ENCODE data around the gene PABPN1L.

Gene PABPN1L

DNA sequence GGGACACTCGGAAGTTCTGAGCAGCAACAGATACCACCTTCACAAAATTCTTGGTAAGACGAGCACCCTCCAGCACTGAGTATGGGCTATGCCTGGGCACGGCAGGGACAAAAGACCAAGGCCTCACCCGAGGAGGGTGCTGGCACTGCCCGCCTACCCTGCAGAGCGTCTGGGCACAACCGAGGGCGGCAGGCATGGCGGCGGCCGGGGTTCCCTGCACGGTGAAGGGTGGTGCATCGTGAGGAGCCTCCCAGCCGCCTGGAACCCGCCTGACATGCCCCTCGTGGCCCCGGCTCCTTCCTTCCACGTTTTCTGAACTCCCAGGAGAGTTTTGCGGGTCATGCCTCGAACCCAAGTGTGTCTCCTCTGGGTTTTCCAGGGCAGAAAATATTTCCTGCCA lies 28.7 kb downstream of the PABPN1L start:
- DNase-seq (ENCODE audit: low read depth, low spot score): no peak
- in situ Hi-C loops (cut with HindIII; ENCODE audit: low sequenced_read_pairs): no loop called here
- TF ChIP-seq, protein P1, sequence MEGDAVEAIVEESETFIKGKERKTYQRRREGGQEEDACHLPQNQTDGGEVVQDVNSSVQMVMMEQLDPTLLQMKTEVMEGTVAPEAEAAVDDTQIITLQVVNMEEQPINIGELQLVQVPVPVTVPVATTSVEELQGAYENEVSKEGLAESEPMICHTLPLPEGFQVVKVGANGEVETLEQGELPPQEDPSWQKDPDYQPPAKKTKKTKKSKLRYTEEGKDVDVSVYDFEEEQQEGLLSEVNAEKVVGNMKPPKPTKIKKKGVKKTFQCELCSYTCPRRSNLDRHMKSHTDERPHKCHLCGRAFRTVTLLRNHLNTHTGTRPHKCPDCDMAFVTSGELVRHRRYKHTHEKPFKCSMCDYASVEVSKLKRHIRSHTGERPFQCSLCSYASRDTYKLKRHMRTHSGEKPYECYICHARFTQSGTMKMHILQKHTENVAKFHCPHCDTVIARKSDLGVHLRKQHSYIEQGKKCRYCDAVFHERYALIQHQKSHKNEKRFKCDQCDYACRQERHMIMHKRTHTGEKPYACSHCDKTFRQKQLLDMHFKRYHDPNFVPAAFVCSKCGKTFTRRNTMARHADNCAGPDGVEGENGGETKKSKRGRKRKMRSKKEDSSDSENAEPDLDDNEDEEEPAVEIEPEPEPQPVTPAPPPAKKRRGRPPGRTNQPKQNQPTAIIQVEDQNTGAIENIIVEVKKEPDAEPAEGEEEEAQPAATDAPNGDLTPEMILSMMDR (IDR thresholded peaks at IDR 0.05; ENCODE audit: low read depth, low read length): no peak
- no peak overlapping the region for H3K4me3 ChIP-seq (ENCODE audit: low read depth, low read length)

DNA sequence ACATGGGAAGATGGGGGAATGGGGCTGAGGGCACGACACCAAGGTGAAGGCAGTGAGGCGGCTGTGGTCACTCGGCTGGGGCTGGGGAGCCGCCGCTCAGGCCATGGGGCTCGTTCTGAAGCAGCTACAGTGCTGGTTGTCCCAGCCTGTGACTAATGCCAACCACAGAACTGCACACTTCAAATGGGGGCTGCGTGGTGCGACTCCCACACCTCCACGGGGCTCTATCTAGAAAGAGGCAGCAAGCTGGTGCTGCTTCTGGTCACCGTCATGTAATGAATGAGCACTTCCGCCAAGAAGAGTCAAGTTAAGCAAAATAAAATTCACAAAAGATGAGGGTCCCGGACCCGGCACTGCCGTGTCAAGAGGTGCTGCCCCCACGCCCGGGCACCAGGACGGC lies 29.7 kb downstream of the PABPN1L start:
- no peak overlapping the region for H3K4me3 ChIP-seq (ENCODE audit: low read depth, low read length)
- TF ChIP-seq, protein P1 (IDR thresholded peaks at IDR 0.05; ENCODE audit: low read depth, low read length): no peak
- DNase-seq (ENCODE audit: low read depth, low spot score): no peak
- in situ Hi-C loops (cut with HindIII; ENCODE audit: low sequenced_read_pairs): no loop called here

DNA sequence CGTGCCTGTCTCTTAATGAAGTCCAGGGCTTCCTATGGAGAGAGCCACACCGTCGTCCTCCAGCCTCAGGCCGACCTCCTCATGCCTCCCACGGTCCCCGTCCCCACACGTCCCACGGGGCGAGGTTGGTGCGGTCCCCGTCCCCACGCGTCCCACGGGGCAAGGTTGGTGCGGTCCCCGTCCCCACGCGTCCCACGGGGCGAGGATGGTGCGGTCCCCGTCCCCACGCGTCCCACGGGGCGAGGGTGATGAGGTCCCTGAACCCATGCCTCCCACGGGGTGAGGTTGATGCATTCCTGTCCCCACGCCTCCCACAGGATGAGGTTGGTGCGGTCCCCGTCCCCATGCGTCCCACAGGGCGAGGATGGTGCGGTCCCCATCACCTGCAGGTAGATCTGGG lies 30.6 kb downstream of the PABPN1L start:
- in situ Hi-C loops (cut with HindIII; ENCODE audit: low sequenced_read_pairs): no loop called here
- DNase-seq (ENCODE audit: low read depth, low spot score): no peak
- no peak overlapping the region for H3K4me3 ChIP-seq (ENCODE audit: low read depth, low read length)
- TF ChIP-seq, protein P1 (IDR thresholded peaks at IDR 0.05; ENCODE audit: low read depth, low read length): no peak

DNA sequence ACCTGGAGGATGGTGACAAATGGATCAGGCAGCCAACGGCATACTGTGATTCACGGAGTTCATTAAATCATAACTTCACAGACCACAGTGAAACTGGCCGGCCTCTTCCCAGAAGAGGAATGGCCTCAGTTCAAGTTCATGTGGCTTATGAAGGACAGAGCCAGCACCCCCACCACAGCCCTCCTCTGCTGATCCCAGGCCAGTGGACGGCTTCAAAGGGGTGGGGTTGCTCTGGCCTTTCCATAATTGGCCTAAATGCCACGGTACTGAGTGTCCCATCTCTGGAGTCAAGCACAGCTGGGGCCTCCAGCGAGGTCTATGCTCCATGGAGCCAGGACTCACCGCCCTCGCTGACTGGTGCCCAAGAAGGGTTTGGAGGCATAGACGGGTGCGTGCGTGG lies 31.1 kb downstream of the PABPN1L start:
- in situ Hi-C loops (cut with HindIII; ENCODE audit: low sequenced_read_pairs): no loop called here

DNA sequence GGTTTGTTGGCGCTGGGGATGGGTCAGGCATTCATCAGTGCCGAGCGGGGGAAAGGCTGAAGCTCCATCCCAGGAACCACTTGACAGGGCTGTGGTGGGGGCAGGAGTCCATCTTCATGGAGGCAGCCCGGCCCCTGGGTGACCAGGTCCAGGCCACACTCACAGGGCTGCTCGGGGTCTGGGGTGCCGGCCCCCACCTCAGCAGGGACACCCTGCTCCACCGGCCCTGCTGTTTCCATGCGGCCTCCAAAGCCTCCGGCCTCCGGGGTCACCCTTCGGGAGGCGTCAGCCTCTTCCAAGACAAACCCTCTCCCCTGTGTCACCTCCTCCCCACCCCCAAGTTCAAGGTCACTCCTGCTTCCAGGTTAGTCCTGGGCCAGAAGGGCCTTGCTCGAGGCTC lies 31.8 kb downstream of the PABPN1L start:
- TF ChIP-seq, protein P1 (IDR thresholded peaks at IDR 0.05; ENCODE audit: low read depth, low read length): no peak
- DNase-seq (ENCODE audit: low read depth, low spot score): no peak

More for the DNA sequence above, 31.1 kb downstream of the PABPN1L start:
- no peak for DNase-seq (ENCODE audit: low read depth, low spot score)
- TF ChIP-seq, protein P1 (IDR thresholded peaks at IDR 0.05; ENCODE audit: low read depth, low read length): no peak
- no peak overlapping the region for H3K4me3 ChIP-seq (ENCODE audit: low read depth, low read length)

DNA sequence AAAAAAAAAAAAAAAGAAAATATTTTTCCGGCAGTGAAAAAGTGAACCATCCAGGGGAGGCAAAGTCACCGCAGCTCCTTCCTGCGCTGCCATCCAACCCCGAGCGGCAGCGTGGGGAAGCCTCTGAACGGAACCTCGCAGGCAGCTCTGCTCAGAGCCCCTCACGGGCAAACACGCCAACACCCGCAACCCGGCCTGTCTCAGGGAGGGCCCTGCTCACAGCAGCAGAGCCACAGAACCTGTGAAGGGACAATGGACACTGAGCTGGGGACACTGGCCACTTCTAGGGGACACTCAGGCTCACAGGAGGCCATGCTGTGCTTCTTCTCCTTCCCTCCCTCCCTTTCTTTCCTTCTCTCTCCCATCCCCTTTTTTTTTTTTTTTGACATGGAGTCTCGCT lies 33.4 kb downstream of the PABPN1L start:
- no peak for DNase-seq (ENCODE audit: low read depth, low spot score)
- TF ChIP-seq, protein P1 (IDR thresholded peaks at IDR 0.05; ENCODE audit: low read depth, low read length): no peak
- in situ Hi-C loops (cut with HindIII; ENCODE audit: low sequenced_read_pairs): no loop called here
- no peak overlapping the region for H3K4me3 ChIP-seq (ENCODE audit: low read depth, low read length)

More for the DNA sequence above, 31.8 kb downstream of the PABPN1L start:
- in situ Hi-C loops (cut with HindIII; ENCODE audit: low sequenced_read_pairs): no loop called here
- H3K4me3 ChIP-seq (ENCODE audit: low read depth, low read length): no peak overlapping the region

DNA sequence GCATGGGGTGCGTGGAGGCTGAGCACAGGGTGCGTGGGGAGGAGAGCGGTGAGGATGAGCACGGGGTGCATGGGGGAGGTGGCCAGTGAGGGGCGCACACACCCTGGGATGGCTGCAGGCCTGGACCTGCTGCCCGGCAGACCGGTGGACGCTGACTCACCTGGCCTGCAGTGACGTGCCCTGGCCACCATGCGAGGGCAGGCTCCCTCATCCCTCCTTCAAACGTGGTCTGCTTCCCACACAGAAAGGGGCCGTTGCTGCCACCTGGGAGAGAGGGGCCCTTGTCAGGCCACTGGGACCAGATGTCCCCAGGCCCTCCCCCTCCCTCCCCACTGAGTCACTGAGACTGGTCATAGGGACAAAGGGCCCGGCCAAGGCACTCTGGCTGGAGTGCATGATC lies 34.6 kb downstream of the PABPN1L start:
- in situ Hi-C loops (cut with HindIII; ENCODE audit: low sequenced_read_pairs): no loop called here
- TF ChIP-seq, protein P1 (IDR thresholded peaks at IDR 0.05; ENCODE audit: low read depth, low read length): no peak

More for the DNA sequence above, 34.6 kb downstream of the PABPN1L start:
- no peak for DNase-seq (ENCODE audit: low read depth, low spot score)
- H3K4me3 ChIP-seq (ENCODE audit: low read depth, low read length): no peak overlapping the region
